Muscle layer of colon (tissue), 2 donors: ENCODE results near the gene AMELX.
A peak's percentile ranks its signal among the peaks of the same experiment; 100 is the strongest.

Source experiments
- H3K27ac ChIP-seq: one replicate; pipeline ENCODE4 v1.7.0; 2013; ENCODE audit warnings: low read depth, mild to moderate bottlenecking, low read length, moderate library complexity
- H3K27me3 ChIP-seq, 2 donors: one replicate each; pipeline ENCODE4 v1.7.0; 2013; ENCODE audit warnings: low read length in 2 of 2, mild to moderate bottlenecking in 2 of 2; ENCODE audit not compliant: insufficient read depth in 2 of 2, control insufficient read depth in 1 of 2
- H3K36me3 ChIP-seq: one replicate; pipeline ENCODE4 v1.7.0; 2013; ENCODE audit warnings: mild to moderate bottlenecking, low read length; ENCODE audit not compliant: insufficient read depth
- H3K4me1 ChIP-seq: one replicate; pipeline ENCODE4 v1.7.0; 2013; ENCODE audit warnings: mild to moderate bottlenecking, low read length; ENCODE audit not compliant: insufficient read depth
- H3K4me3 ChIP-seq, 2 donors: one replicate each; pipeline ENCODE4 v1.7.0; 2013; ENCODE audit warnings: low read length in 2 of 2, low read depth in 1 of 2, mild to moderate bottlenecking in 1 of 2, moderate library complexity in 1 of 2
- H3K9ac ChIP-seq: one replicate; pipeline ENCODE4 v1.7.0; 2013; ENCODE audit warnings: low read length
- H3K9me3 ChIP-seq: one replicate; pipeline ENCODE4 v1.7.0; 2013; ENCODE audit warnings: mild to moderate bottlenecking, low read length
- donor health status: abdominal sarcoma.
- donor health status: Adenocarcinoma of cecum.

The AMELX gene

GRCh38 chrX:11342673-11343072 is 49.5 kb downstream of the AMELX start:
- Histone ChIP-seq H3K9ac (no peak overlapping the region), H3K36me3 (no peaks in the 10 kb centered on the region), H3K9me3 (no peaks in the 10 kb centered on the region), H3K27me3 (no peaks in the 10 kb centered on the region), H3K4me1 (peaks cover 18% of the 10 kb centered on the region), H3K4me3 (no peak overlapping the region), H3K27ac (no peak overlapping the region)

DNA sequence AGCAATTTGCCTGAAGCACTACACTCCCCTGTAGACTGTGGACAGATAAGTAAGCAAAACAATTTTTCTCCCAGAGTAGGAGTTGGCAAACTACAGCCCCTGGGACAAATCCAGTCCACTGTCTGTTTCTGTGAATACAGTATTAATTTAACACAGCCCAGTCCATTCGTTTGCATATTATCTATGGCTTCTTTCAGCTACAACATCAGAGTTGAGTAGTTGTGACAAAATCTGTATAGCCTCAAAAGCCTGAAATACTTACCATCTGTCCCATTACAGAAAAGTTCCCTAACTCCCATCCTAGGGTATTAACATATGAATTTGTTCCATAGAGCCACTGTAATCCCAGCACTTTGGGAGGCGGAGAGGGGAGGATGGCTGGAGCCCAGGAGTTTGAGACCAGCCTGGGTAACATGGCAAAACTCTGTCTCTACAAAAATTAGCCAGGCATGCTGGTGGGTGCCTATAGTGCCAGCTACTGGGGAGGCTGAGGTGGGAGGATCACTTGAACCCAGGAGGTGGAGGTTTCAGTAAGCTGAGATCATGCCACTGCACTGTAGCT is 53.0 kb downstream of the AMELX start:
- Histone ChIP-seq H3K27ac (no peak overlapping the region), H3K9me3 (no peaks in the 10 kb centered on the region), H3K36me3 (no peaks in the 10 kb centered on the region), H3K4me3 (no peak overlapping the region), H3K27me3 (no peaks in the 10 kb centered on the region), H3K9ac (no peak overlapping the region), H3K4me1 (peaks cover 18% of the 10 kb centered on the region)

DNA sequence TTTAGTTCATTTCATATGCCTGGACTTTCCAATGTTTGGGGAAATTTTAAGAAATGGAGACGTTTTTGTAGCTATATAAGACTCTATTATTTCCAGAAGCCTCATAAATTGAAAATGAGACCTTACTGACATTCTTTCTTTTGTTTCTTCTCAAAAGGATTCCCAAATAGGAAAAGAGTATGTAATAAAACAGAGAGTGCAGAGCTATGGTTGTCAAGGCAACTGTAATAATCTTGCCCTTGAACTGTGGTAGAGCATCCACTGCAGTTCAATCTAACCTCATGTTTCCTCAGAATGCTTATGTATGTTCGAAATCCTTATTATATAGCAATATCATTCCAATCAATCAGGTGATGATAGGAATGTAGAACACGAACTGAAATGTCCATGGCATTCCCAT is 54.1 kb downstream of the AMELX start:
- Histone ChIP-seq H3K4me1 (peaks cover 10% of the 10 kb centered on the region), H3K4me3 (no peak overlapping the region), H3K9ac (no peak overlapping the region), H3K27ac (no peak overlapping the region), H3K27me3 (no peaks in the 10 kb centered on the region), H3K36me3 (no peaks in the 10 kb centered on the region), H3K9me3 (no peaks in the 10 kb centered on the region)

DNA sequence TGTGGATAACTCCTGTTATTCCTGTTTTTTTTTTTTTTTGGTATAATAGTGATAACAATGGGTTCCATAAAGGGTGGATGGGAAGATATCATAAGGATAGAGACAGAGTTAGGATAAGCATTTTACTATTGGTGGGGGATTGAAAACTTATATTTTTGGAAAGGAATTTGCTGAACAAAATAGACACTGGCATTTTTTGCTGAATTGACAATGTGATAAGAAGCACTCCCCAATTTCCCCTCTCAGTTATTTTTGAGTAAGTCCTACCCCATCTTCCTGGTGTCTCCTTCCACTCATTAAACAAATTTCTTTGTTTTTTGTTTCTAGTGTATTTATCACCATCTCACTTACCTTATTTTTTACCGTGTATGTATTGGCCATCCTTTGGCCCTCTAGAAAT is 55.8 kb downstream of the AMELX start:
- Histone ChIP-seq H3K4me1 (peaks cover 13% of the 10 kb centered on the region), H3K27ac (peak overlapping the region; percentile 17), H3K27me3 (no peaks in the 10 kb centered on the region), H3K9me3 (no peaks in the 10 kb centered on the region), H3K36me3 (no peaks in the 10 kb centered on the region), H3K4me3 (no peak overlapping the region), H3K9ac (no peak overlapping the region)

GRCh38 chrX:11349661-11350337 is 56.6 kb downstream of the AMELX start:
- H3K4me3 ChIP-seq: no peak overlapping the region
- H3K27ac ChIP-seq: no peak overlapping the region

More at GRCh38 chrX:11349661-11350337, 56.6 kb downstream of the AMELX start:
- Histone ChIP-seq H3K4me1 (peaks cover 13% of the 10 kb centered on the region), H3K36me3 (no peaks in the 10 kb centered on the region), H3K9me3 (no peaks in the 10 kb centered on the region), H3K9ac (no peak overlapping the region), H3K27me3 (no peaks in the 10 kb centered on the region)
